ENCODE results near the gene PCDHA6.
"Not testable (repeated sequence)": the region's sequence is repeated elsewhere in the genome, so short reads cannot be mapped to it uniquely, and the experiment has no call there.

Gene PCDHA6

GRCh38 chr5:140806834-140807775, 20.7 kb upstream of the PCDHA6 start, which contains the start of gene PCDHA4:
Gene PCDHA4 (plus strand): TSS chr5:140807068.
- in situ Hi-C loops (cut with MboI; ENCODE audit: low sequenced_read_pairs, unreplicated experiment): no loop called here
- TF ChIP-seq, protein P1, sequence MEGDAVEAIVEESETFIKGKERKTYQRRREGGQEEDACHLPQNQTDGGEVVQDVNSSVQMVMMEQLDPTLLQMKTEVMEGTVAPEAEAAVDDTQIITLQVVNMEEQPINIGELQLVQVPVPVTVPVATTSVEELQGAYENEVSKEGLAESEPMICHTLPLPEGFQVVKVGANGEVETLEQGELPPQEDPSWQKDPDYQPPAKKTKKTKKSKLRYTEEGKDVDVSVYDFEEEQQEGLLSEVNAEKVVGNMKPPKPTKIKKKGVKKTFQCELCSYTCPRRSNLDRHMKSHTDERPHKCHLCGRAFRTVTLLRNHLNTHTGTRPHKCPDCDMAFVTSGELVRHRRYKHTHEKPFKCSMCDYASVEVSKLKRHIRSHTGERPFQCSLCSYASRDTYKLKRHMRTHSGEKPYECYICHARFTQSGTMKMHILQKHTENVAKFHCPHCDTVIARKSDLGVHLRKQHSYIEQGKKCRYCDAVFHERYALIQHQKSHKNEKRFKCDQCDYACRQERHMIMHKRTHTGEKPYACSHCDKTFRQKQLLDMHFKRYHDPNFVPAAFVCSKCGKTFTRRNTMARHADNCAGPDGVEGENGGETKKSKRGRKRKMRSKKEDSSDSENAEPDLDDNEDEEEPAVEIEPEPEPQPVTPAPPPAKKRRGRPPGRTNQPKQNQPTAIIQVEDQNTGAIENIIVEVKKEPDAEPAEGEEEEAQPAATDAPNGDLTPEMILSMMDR (IDR thresholded peaks at IDR 0.05; ENCODE audit: borderline replicate concordance, control extremely low read depth, extremely low read depth, insufficient read depth, missing control alignments): no peak

DNA sequence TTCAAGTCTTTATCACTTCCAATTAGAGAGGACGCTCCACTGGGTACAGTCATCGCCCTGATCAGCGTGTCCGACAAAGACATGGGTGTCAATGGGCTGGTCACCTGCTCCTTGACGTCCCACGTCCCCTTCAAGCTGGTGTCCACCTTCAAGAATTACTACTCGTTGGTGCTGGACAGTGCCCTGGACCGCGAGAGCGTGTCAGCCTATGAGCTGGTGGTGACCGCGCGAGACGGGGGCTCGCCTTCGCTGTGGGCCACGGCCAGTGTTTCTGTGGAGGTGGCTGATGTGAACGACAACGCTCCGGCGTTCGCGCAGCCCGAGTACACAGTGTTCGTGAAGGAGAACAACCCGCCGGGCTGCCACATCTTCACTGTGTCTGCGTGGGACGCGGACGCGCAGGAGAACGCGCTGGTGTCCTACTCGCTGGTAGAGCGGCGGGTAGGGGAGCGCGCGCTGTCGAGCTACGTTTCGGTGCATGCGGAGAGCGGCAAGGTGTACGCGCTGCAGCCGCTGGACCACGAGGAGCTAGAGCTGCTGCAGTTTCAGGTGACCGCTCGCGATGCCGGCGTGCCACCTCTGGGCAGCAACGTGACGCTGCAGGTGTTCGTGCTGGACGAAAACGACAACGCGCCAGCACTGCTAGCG, 19.4 kb upstream of the PCDHA6 start:
- in situ Hi-C loops (cut with MboI; ENCODE audit: low sequenced_read_pairs, unreplicated experiment); DNase-seq (ENCODE audit: low spot score): not testable (repeated sequence)

More at GRCh38 chr5:140806834-140807775, 20.7 kb upstream of the PCDHA6 start, which contains the start of gene PCDHA4:
- no peak for DNase-seq (ENCODE audit: low spot score)

DNA sequence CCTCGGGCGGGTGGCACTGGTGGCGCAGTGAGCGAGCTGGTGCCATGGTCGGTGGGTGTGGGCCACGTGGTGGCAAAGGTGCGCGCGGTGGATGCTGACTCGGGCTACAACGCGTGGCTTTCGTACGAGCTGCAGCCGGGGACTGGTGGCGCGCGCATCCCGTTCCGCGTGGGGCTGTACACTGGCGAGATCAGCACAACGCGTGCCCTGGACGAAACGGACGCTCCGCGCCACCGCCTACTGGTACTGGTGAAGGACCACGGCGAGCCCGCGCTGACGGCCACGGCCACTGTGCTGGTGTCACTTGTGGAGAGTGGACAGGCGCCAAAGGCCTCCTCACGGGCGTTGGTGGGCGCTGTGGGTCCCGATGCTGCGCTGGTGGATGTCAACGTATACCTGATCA, 18.9 kb upstream of the PCDHA6 start:
- DNase-seq (ENCODE audit: low spot score): no peak
- TF ChIP-seq, protein P1 (IDR thresholded peaks at IDR 0.05; ENCODE audit: borderline replicate concordance, control extremely low read depth, extremely low read depth, insufficient read depth, missing control alignments): no peak
- in situ Hi-C loops (cut with MboI; ENCODE audit: low sequenced_read_pairs, unreplicated experiment): no loop called here

- TF ChIP-seq, protein P1 (IDR thresholded peaks at IDR 0.05; ENCODE audit: borderline replicate concordance, control extremely low read depth, extremely low read depth, insufficient read depth, missing control alignments): no peak
- in situ Hi-C loops (cut with MboI; ENCODE audit: low sequenced_read_pairs, unreplicated experiment): no loop called here
- no peak for DNase-seq (ENCODE audit: low spot score)
Measured at GRCh38 chr5:140821375-140822280, 6.1 kb upstream of the PCDHA6 start, which contains the start of gene PCDHA5. Gene PCDHA5 (plus strand): TSS chr5:140821613.

DNA sequence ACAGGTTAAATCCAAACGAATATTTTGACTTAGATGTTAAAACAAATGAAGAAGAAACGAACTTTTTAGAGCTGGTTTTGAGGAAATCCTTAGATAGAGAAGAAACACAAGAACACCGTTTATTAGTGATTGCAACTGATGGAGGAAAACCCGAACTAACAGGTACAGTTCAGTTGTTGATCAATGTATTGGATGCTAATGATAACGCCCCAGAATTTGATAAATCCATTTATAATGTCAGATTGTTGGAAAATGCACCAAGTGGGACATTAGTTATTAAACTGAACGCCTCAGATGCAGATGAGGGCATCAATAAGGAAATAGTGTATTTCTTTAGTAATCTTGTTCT, 5.5 kb upstream of the PCDHA6 start:
- in situ Hi-C loops (cut with MboI; ENCODE audit: low sequenced_read_pairs, unreplicated experiment): no loop called here
- no peak for DNase-seq (ENCODE audit: low spot score)
- TF ChIP-seq, protein P1 (IDR thresholded peaks at IDR 0.05; ENCODE audit: borderline replicate concordance, control extremely low read depth, extremely low read depth, insufficient read depth, missing control alignments): no peak

DNA sequence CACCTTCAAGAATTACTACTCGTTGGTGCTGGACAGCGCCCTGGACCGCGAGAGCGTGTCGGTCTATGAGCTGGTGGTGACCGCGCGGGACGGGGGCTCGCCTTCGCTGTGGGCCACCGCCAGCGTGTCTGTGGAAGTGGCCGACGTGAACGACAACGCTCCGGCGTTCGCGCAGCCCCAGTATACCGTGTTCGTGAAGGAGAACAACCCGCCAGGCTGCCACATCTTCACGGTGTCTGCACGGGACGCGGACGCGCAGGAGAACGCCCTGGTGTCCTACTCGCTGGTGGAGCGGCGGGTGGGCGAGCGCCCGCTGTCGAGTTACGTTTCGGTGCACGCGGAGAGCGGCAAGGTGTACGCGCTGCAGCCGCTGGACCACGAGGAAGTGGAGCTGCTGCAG, 4.8 kb upstream of the PCDHA6 start:
- in situ Hi-C loops (cut with MboI; ENCODE audit: low sequenced_read_pairs, unreplicated experiment); DNase-seq (ENCODE audit: low spot score): not testable (repeated sequence)

DNA sequence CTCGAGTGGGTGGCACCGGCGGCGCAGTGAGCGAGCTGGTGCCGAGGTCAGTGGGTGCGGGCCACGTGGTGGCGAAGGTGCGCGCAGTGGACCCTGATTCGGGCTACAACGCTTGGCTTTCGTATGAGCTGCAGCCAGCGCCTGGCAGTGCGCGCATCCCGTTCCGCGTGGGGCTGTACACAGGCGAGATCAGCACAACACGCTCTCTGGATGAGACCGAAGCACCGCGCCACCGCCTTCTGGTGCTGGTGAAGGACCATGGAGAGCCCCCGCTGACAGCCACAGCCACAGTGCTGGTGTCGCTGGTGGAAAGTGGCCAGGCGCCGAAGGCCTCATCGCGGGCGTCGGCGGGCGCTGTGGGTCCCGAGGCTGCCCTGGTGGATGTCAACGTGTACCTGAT, 4.3 kb upstream of the PCDHA6 start:
- in situ Hi-C loops (cut with MboI; ENCODE audit: low sequenced_read_pairs, unreplicated experiment): no loop called here
- no peak for DNase-seq (ENCODE audit: low spot score)
- TF ChIP-seq, protein P1 (IDR thresholded peaks at IDR 0.05; ENCODE audit: borderline replicate concordance, control extremely low read depth, extremely low read depth, insufficient read depth, missing control alignments): no peak

All from GM13976 (cell line).